ENCODE data around the gene PAQR3. TPM values are rescaled to one million over a fixed set of nuclear protein-coding genes. Genes with fewer than 3 reads are reported as not detected.

Gene PAQR3
- total RNA-seq, 2 experiments from 2014 or later, result 12.4 to 12.7 TPM

DNA sequence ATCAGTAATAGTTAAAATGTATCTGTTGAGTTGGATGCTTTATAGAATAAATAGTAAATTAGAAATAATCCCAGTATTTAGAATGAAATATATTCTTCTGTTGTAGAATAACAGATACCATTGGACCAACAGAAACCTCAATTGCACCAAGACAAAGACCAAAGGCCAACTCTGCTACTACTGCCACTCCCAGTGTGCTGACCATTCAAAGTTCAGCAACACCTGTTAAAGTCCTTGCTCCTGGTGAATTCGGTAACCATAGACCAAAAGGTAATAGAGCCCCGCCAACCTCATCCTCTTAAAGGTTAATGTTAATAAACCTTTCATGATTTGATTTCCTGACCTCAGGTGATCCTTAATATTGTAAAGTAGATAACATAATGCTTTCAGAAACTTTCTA is 73.8 kb downstream of the PAQR3 start:
- peaks cover 3% of the 10 kb centered on the region for H3K4me1 Mint-ChIP-seq
- ChIA-PET POLR2A (no interaction called here), CTCF (no interaction called here)
- peaks cover 3% of the 10 kb centered on the region for H3K36me3 Mint-ChIP-seq (ENCODE audit: low read depth)
- no peak overlapping the region for H3K4me3 Mint-ChIP-seq
- no peaks in the 10 kb centered on the region for H3K27me3 Mint-ChIP-seq
- H3K9me3 Mint-ChIP-seq, result no peaks in the 10 kb centered on the region
- DNase-seq, result no peak
- H3K27ac Mint-ChIP-seq, result no peak overlapping the region

DNA sequence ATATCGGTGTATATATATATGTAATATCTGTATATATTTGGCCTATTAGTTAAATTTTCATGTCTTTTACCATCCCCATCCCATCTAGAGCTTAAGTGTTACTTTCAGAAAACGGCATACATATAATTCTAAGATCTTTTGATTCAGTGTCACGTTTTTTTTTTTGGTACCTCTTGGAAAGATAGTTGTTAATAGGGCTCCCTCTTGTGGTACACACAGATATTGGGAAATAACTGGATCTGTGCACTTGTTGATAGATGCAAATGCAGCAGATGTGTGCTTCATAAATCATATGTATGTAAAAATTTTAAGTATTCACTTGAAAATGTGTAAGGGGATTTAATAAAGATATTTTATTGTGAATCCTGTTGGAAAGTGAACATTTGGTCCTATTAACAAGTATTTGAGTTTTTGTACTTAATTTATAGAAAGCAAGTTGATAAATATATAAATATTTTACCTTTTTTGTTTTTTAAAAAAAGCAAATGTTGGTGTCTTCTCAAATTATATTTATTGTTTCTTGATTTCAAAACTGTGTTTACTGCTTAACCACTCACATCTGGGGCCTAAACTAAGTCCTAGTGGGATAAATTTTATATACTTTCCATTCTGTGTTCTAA is 74.7 kb downstream of the PAQR3 start:
- H3K4me1 Mint-ChIP-seq, result peaks cover 3% of the 10 kb centered on the region
- ChIA-PET CTCF (interaction anchor here (0.9 to 2.2 kb wide), 4 partner anchors 10 to 252 kb away, joined by 3 to 20 read pairs (median 6); no protein-coding TSS in a partner anchor), POLR2A (no interaction called here)
- H3K27me3 Mint-ChIP-seq, result no peaks in the 10 kb centered on the region
- DNase-seq, result no peak
- peaks cover 3% of the 10 kb centered on the region for H3K36me3 Mint-ChIP-seq (ENCODE audit: low read depth)
- H3K9me3 Mint-ChIP-seq, result no peaks in the 10 kb centered on the region
- no peak overlapping the region for H3K27ac Mint-ChIP-seq
- H3K4me3 Mint-ChIP-seq, result no peak overlapping the region

DNA sequence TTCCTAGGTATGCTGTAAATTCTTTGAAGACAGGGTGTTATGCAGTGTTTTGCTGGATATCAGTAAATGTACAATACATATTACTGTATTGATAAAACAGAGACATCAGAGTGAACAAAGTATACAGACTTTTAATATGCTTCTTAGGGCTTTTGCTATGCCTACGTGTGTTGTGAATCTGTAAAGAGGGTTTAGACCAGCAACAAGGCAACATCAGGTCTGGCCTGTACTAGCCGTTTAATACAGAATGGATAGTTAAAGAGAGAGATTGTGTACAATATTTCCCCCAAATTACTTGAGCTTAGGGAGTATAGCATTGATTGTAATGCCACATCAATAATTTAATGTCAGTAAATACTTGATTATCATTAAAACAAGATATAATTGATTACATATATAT is 75.2 kb downstream of the PAQR3 start:
- Mint-ChIP-seq H3K27me3 (no peaks in the 10 kb centered on the region), H3K4me1 (peaks cover 3% of the 10 kb centered on the region), H3K9me3 (no peaks in the 10 kb centered on the region), H3K27ac (no peak overlapping the region), H3K4me3 (no peak overlapping the region), H3K36me3 (ENCODE audit: low read depth) (peaks cover 3% of the 10 kb centered on the region)
- no peak for DNase-seq
- ChIA-PET POLR2A (no interaction called here), CTCF (interaction anchor here (0.9 to 2.2 kb wide), 4 partner anchors 9 to 252 kb away, joined by 3 to 20 read pairs (median 6); no protein-coding TSS in a partner anchor)

DNA sequence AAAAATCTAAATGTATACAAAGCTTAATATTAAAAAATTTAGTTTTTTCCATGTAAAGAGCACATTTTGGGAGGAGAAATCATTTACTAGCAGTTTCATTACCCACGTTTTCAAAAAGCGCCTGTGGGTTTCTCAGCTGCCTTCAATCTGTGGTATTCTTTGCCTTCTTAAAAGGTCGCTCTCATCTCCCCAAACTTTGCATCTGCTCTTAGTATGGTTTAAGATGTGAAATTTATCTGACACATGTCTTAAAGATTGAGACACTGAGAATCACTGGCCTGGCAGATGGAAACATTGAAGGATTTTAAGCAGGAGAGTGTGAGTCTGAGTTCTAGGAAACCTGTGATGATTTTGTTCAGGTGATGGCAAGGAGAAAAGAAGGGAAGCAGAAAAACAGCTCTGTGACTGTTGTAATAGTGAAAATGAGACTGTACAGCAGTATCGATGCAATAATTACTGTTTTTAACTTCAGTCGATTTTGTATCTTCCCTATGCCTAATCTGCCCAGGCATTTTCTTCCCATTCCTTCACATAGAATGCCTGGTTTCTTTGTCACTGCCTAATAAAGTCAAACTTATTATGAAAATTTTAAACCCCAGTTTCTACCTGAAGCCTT is 75.9 kb downstream of the PAQR3 start:
- Mint-ChIP-seq H3K4me3 (no peak overlapping the region), H3K36me3 (ENCODE audit: low read depth) (peaks cover 3% of the 10 kb centered on the region), H3K9me3 (no peaks in the 10 kb centered on the region), H3K4me1 (peaks cover 3% of the 10 kb centered on the region), H3K27me3 (no peaks in the 10 kb centered on the region), H3K27ac (no peak overlapping the region)
- ChIA-PET POLR2A (no interaction called here), CTCF (interaction anchor here (0.9 to 2.2 kb wide), 5 partner anchors 8 to 903 kb away, joined by 3 to 20 read pairs (median 4); no protein-coding TSS in a partner anchor)
- no peak for DNase-seq

DNA sequence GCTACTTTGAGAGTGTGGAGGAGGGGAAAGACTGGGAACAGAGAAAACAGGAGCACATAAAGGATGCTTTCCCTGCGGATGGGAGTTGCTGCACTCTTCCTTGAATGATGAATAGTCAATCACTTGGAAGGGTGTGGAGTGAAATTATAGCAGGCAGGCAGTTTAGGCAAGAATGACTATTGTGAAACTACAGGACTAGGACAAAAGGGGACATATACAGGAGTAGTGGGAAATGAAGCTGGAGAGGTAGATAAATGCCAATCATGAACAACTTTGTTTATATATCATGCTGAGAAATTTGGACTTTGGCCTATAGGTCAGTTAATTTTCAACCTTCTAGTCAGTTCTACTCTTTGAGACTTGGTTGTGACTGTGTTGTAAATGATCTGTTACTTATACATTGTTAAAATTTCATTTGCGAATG is 76.9 kb downstream of the PAQR3 start:
- Mint-ChIP-seq H3K27ac (no peak overlapping the region), H3K27me3 (no peaks in the 10 kb centered on the region), H3K36me3 (ENCODE audit: low read depth) (peaks cover 3% of the 10 kb centered on the region), H3K4me1 (peaks cover 3% of the 10 kb centered on the region), H3K9me3 (no peaks in the 10 kb centered on the region), H3K4me3 (no peak overlapping the region)
- no peak for DNase-seq
- ChIA-PET CTCF (interaction anchor here (2.2 kb wide), 1 partner anchor 250 kb away, joined by 20 read pairs; no protein-coding TSS in a partner anchor), POLR2A (no interaction called here)

Other genes starting within 250 kb of the PAQR3 start
- gene BMP2K, start 163.1 kb downstream of the PAQR3 start, total RNA-seq, result 10 to 100 TPM; 15.6 to 15.8 TPM